H1 (cell line): ENCODE measurements around the gene CAP2. TPM values are rescaled to one million over a fixed set of nuclear protein-coding genes. Genes with fewer than 3 reads are reported as not detected.
A peak's percentile ranks its signal among the peaks of the same experiment; 100 is the strongest.

Experiments
- CTCF ChIA-PET: fragments of 300-600 bp; sonication (Branson Sonifier 250); formaldehyde crosslinking; loops from one replicate; lab custom pipeline; 2021; ENCODE audit not compliant: partially characterized antibody; lab: Charles Lee
- POLR2A ChIA-PET: fragments of 300-600 bp; sonication (Branson Sonifier 250); formaldehyde crosslinking; loops from one replicate; lab custom pipeline; 2021; ENCODE audit warnings: inconsistent platforms; ENCODE audit not compliant: partially characterized antibody; lab: Charles Lee
- DNase-seq, 2 experiments: peaks; one replicate each; pipeline versions ENCODE4 v3.0.0 to v3.0.0-alpha.2; 2010 to 2022; ENCODE audit warnings: low spot score in 2 of 2, low read depth in 1 of 2, mixed read lengths in 1 of 2
- FAIRE-seq: peaks from 2 replicates; lab custom pipeline; 2011; peaks lifted over from hg19 to GRCh38; lab: Jason Lieb, UNC
- H2AFZ ChIP-seq: 2 replicates; pipeline ENCODE4 v1.8.1; 2012; ENCODE audit warnings: low read length, inconsistent platforms
- H2AK5ac ChIP-seq: 2 replicates; pipeline ENCODE4 v1.6.1; 2013; ENCODE audit warnings: low read depth, low read length
- H2BK120ac ChIP-seq: replicated peaks from 2 replicates; pipeline ENCODE3; 2013; ENCODE audit warnings: low read depth, low read length, inconsistent platforms
- H2BK12ac ChIP-seq: 2 replicates; pipeline ENCODE4 v1.6.1; 2013; ENCODE audit warnings: low read depth, low read length
- H2BK15ac ChIP-seq: 2 replicates; pipeline ENCODE4 v1.6.1; 2013; ENCODE audit warnings: low read length
- H2BK20ac ChIP-seq: 2 replicates; pipeline ENCODE4 v1.6.1; 2013; ENCODE audit warnings: low read length
- H2BK5ac ChIP-seq: 2 replicates; pipeline ENCODE4 v1.6.1; 2013; ENCODE audit warnings: low read depth, low read length
- H3K14ac ChIP-seq: 2 replicates; pipeline ENCODE4 v1.6.1; 2013; ENCODE audit warnings: inconsistent platforms; ENCODE audit not compliant: insufficient read length
- H3K18ac ChIP-seq: 2 replicates; pipeline ENCODE4 v1.6.1; 2013; ENCODE audit warnings: low read length; ENCODE audit errors: extremely low read depth
- H3K23ac ChIP-seq: 2 replicates; pipeline ENCODE4 v1.6.1; 2013; ENCODE audit warnings: inconsistent platforms; ENCODE audit not compliant: insufficient read length
- H3K23me2 ChIP-seq: 2 replicates; pipeline ENCODE4 v1.6.1; 2013; ENCODE audit warnings: low read depth, low read length
- H3K27ac ChIP-seq: 2 replicates; pipeline ENCODE4 v1.6.1; 2011; ENCODE audit warnings: low read depth, low read length, inconsistent platforms
- H3K27me3 ChIP-seq, 4 experiments: replicated peaks in 1 of 4; 1 replicate in 1 of 4; 2 replicates in 3 of 4; pipeline versions ENCODE4 v1.6.1 to v1.8.1; 2011 to 2013; ENCODE audit warnings: low read length in 3 of 4, mild to moderate bottlenecking in 3 of 4, inconsistent platforms in 2 of 4, mixed read lengths in 2 of 4, moderate library complexity in 1 of 4; ENCODE audit not compliant: control insufficient read depth in 3 of 4, insufficient read depth in 3 of 4; ENCODE audit errors: extremely low read depth in 1 of 4
- H3K36me3 ChIP-seq, 4 experiments: 2 replicates each; pipeline versions ENCODE4 v1.6.1 to v1.8.1; 2011 to 2013; ENCODE audit warnings: mild to moderate bottlenecking in 4 of 4, low read length in 3 of 4, moderate library complexity in 2 of 4, control low read depth in 1 of 4, inconsistent platforms in 1 of 4; ENCODE audit not compliant: insufficient read depth in 4 of 4, control insufficient read depth in 2 of 4
- H3K4ac ChIP-seq: replicated peaks from 2 replicates; pipeline ENCODE3; 2013; ENCODE audit warnings: low read length, low read depth, mixed read lengths, inconsistent platforms; ENCODE audit not compliant: insufficient read length
- H3K4me1 ChIP-seq, 4 experiments: replicated peaks in 1 of 4; 1 replicate in 1 of 4; 2 replicates in 3 of 4; pipeline versions ENCODE4 v1.6.1 to v1.8.1; 2011 to 2013; ENCODE audit warnings: low read length in 3 of 4, inconsistent platforms in 2 of 4, mixed read lengths in 1 of 4; ENCODE audit not compliant: insufficient read depth in 4 of 4, control insufficient read depth in 3 of 4
- H3K4me2 ChIP-seq, 2 experiments: 2 replicates each; pipeline versions ENCODE4 v1.6.1 to v1.8.1; 2011 to 2013; ENCODE audit warnings: low read depth in 2 of 2, low read length in 2 of 2, control low read depth in 1 of 2, inconsistent platforms in 1 of 2, mild to moderate bottlenecking in 1 of 2; ENCODE audit not compliant: insufficient read depth in 1 of 2
- H3K4me3 ChIP-seq, 4 experiments: fragments of 200-600, 300-600 bp in 1 of 4; sonication (generic), shearing (Covaris generic), sonication (Bioruptor Twin) in 1 of 4; 2 replicates each; pipeline versions ENCODE4 v1.5.1 to v1.8.1; 2011 to 2016; ENCODE audit warnings: low read length in 4 of 4, low read depth in 3 of 4, control low read depth in 2 of 4, inconsistent platforms in 2 of 4, mild to moderate bottlenecking in 2 of 4, mixed read lengths in 1 of 4, moderate library complexity in 1 of 4; ENCODE audit not compliant: insufficient read depth in 2 of 4; ENCODE audit errors: extremely low read depth in 1 of 4
- H3K56ac ChIP-seq: replicated peaks from 2 replicates; pipeline ENCODE3; 2013; ENCODE audit warnings: low read depth, mild to moderate bottlenecking, mixed read lengths, low read length, inconsistent platforms; ENCODE audit not compliant: insufficient read length
- H3K79me1 ChIP-seq: 2 replicates; pipeline ENCODE4 v1.6.1; 2013; ENCODE audit warnings: low read depth, low read length, control low read depth
- H3K79me2 ChIP-seq, 2 experiments: 2 replicates each; pipeline versions ENCODE4 v1.6.1 to v1.8.1; 2012 to 2013; ENCODE audit warnings: low read length in 2 of 2, mild to moderate bottlenecking in 2 of 2, inconsistent platforms in 1 of 2; ENCODE audit not compliant: insufficient read depth in 2 of 2, control insufficient read depth in 1 of 2
- H3K9ac ChIP-seq, 4 experiments: replicated peaks in 1 of 4; 1 replicate in 1 of 4; 2 replicates in 3 of 4; pipeline versions ENCODE4 v1.6.1 to v1.8.1; 2011 to 2013; ENCODE audit warnings: low read depth in 3 of 4, low read length in 3 of 4, control low read depth in 2 of 4, mild to moderate bottlenecking in 2 of 4, moderate library complexity in 2 of 4, inconsistent platforms in 1 of 4; ENCODE audit errors: extremely low read depth in 1 of 4
- H3K9me3 ChIP-seq, 2 experiments: 2 replicates each; pipeline versions ENCODE4 v1.6.1 to v1.8.1; 2012 to 2013; ENCODE audit warnings: mild to moderate bottlenecking in 2 of 2, moderate library complexity in 2 of 2, control low read depth in 1 of 2, inconsistent platforms in 1 of 2, low read depth in 1 of 2, low read length in 1 of 2, mixed read lengths in 1 of 2; ENCODE audit not compliant: insufficient read depth in 2 of 2
- H4K20me1 ChIP-seq, 2 experiments: replicated peaks in 1 of 2; 2 replicates each; pipeline versions ENCODE3 to v1.8.1; 2011 to 2013; ENCODE audit warnings: inconsistent platforms in 2 of 2, low read length in 2 of 2, mild to moderate bottlenecking in 1 of 2; ENCODE audit not compliant: insufficient read depth in 2 of 2, control insufficient read depth in 1 of 2
- H4K5ac ChIP-seq: 2 replicates; pipeline ENCODE4 v1.6.1; 2013; ENCODE audit warnings: low read length, low read depth, mixed read lengths, inconsistent platforms; ENCODE audit not compliant: insufficient read length
- H4K8ac ChIP-seq: 2 replicates; pipeline ENCODE4 v1.8.0; 2013; ENCODE audit warnings: mild to moderate bottlenecking, moderate library complexity, low read length, inconsistent platforms; ENCODE audit not compliant: insufficient read depth; ENCODE audit errors: extremely low read depth
- H4K91ac ChIP-seq: replicated peaks from 2 replicates; pipeline ENCODE3; 2013; ENCODE audit warnings: low read length, mixed read lengths, inconsistent platforms; ENCODE audit not compliant: insufficient read length
- BACH1 ChIP-seq: IDR thresholded peaks from 2 replicates; pipeline ENCODE4 v1.6.1; 2012; ENCODE audit warnings: low read length, improper control_type of control experiment
- JUN ChIP-seq: IDR thresholded peaks from 2 replicates; pipeline ENCODE4 v1.6.1; 2011; ENCODE audit warnings: low read depth, mild to moderate bottlenecking, improper control_type of control experiment, low read length
- JUND ChIP-seq: IDR thresholded peaks from 2 replicates; pipeline ENCODE4 v1.6.1; 2011; ENCODE audit warnings: mild to moderate bottlenecking, improper control_type of control experiment, low read length
- KDM5A ChIP-seq: fragments of 200-600 bp; IDR thresholded peaks from 2 replicates; pipeline ENCODE4 v1.7.1; 2012; ENCODE audit warnings: mild to moderate bottlenecking, low read length, inconsistent platforms, mixed read lengths
- POLR2AphosphoS5 ChIP-seq: IDR thresholded peaks from 2 replicates; pipeline ENCODE4 v1.6.1; 2011; ENCODE audit warnings: low read depth, low read length
- RAD21 ChIP-seq, 2 experiments: IDR thresholded peaks in 1 of 2; conservative IDR thresholded peaks in 1 of 2; 2 replicates each; pipeline ENCODE4 v1.6.1; 2011; ENCODE audit warnings: low read depth in 2 of 2, low read length in 2 of 2, improper control_type of control experiment in 1 of 2, inconsistent platforms in 1 of 2, mild to moderate bottlenecking in 1 of 2, moderate library complexity in 1 of 2
- RBBP5 ChIP-seq: IDR thresholded peaks from 2 replicates; pipeline ENCODE4 v1.7.1; 2012; ENCODE audit warnings: low read depth, mild to moderate bottlenecking, inconsistent platforms, low read length, moderate library complexity, borderline replicate concordance
- SIRT6 ChIP-seq: IDR thresholded peaks from one replicate; pipeline ENCODE4 v1.7.1; 2012; ENCODE audit warnings: low read length, inconsistent platforms
- SP2 ChIP-seq: IDR thresholded peaks from 2 replicates; pipeline ENCODE4 v1.6.1; 2012; ENCODE audit warnings: mild to moderate bottlenecking, low read length, inconsistent platforms
- SRF ChIP-seq: IDR thresholded peaks from 2 replicates; pipeline ENCODE4 v1.6.1; 2011; ENCODE audit warnings: mild to moderate bottlenecking, low read depth, low read length, moderate library complexity
- TBP ChIP-seq: IDR thresholded peaks from 2 replicates; pipeline ENCODE4 v1.6.1; 2011; ENCODE audit warnings: low read depth, low read length, improper control_type of control experiment
- WGBS, 2 experiments: shearing (Covaris generic) in 1 of 2; methylation state at CpG; one replicate each; pipeline versions ENCODE4 v1.1.6 to v1.1.7; 2013 to 2015; ENCODE audit warnings: low lambda C conversion rate in 2 of 2, mixed read lengths in 2 of 2, inconsistent platforms in 1 of 2, low coverage in 1 of 2, missing lambda C conversion rate in 1 of 2; ENCODE audit not compliant: insufficient replicate concordance in 2 of 2, insufficient coverage in 1 of 2, insufficient read length in 1 of 2; ENCODE audit errors: extremely low coverage in 1 of 2, missing lambda C conversion rate in 1 of 2; 5-methylcytosine and 5-hydroxymethylcytosine counted together
- polyA plus RNA-seq, 7 experiments: library from polyadenylated mRNA; depleted of rRNA in 3 of 7; stranded (reverse) in 5 of 7; unstranded in 2 of 7; fragments of >200 nt in 5 of 7; fragments of 200-250 nt in 2 of 7; gene quantifications; 1 replicate in 5 of 7; 2 replicates in 1 of 7; 4 replicates in 1 of 7; pipeline versions ENCODE4 v1.2.1 to v1.2.3, GENCODE V29; 2011 to 2013; ENCODE audit warnings: missing spikeins in 2 of 7, mixed read lengths in 2 of 7
- total RNA-seq: library from RNA; stranded (reverse); fragmentation: NEBNext Ultra II Directional; extraction: Animal tissue kit (Norgen Biotek cat#: 25700); gene quantifications from 2 replicates; pipeline ENCODE4 v1.2.1, GENCODE V29; 2021
- TF ChIP-seq, protein P1 (sequence below), 3 experiments: IDR thresholded peaks; 1 replicate in 2 of 3; 2 replicates in 1 of 3; pipeline versions ENCODE4 v1.5.1 to v1.6.1; 2011; ENCODE audit warnings: low read length in 3 of 3, mild to moderate bottlenecking in 3 of 3, inconsistent platforms in 2 of 3, low read depth in 1 of 3, moderate library complexity in 1 of 3; ENCODE audit not compliant: insufficient read depth in 1 of 3; ENCODE audit errors: control extremely low read depth in 1 of 3

The CAP2 gene
- total and polyA plus RNA-seq, 2 of the 8 experiments (the other 6 are each of a cell fraction or from before 2014, with no cell fraction given): 7.2 to 10.0 TPM

DNA sequence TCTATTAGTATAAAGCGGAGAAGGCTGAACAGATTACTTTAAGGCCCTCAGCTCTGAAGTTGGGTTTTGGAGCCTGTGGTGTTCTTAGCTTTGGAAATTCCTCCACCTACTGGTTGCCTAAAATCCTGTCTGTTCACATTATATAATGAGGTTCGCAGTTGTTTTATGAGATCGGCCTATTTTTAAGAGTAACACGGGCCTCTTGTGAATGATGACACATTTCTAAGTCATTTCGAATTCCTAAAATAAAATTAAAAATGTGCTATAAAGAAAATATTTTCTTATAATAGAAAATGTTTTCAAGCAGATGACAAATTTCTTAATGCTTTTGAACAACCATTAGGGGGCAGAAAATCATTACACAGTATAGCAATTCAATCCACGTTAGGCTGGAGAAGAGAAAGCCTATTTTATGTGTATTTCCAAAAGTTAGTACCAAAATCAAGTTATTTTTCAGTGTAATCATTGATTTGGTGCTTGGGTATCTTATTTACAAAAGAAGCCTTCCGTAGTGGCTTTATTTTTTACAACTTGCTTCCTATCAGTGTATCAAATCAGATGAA is 190.9 kb downstream of the CAP2 start:
- H3K9me3 ChIP-seq: no peaks in the 10 kb centered on the region; a peak in 1 of 4 replicates
- H3K27ac ChIP-seq: no peak overlapping the region
- no peak overlapping the region for H2BK12ac ChIP-seq
- no peaks in the 10 kb centered on the region for H3K79me1 ChIP-seq
- no peak overlapping the region for H3K14ac ChIP-seq
- peaks cover 3% of the 10 kb centered on the region; the same call in 1 of the 2 replicates for H3K23me2 ChIP-seq
- no peak overlapping the region for H2BK20ac ChIP-seq
- H2BK120ac ChIP-seq: no peak overlapping the region
- H3K4me1 ChIP-seq: no peaks in the 10 kb centered on the region
- no peak overlapping the region for H3K9ac ChIP-seq
- H3K36me3 ChIP-seq: no peaks in the 10 kb centered on the region
- DNase-seq (no peak), FAIRE-seq (peak; percentile 55)
- no peaks in the 10 kb centered on the region for H3K79me2 ChIP-seq
- no peak overlapping the region for H4K5ac ChIP-seq
- no peak overlapping the region for H4K91ac ChIP-seq
- H4K8ac ChIP-seq: no peak overlapping the region
- no peak overlapping the region for H3K56ac ChIP-seq
- no peak overlapping the region for H2BK5ac ChIP-seq
- H3K27me3 ChIP-seq: no peaks in the 10 kb centered on the region; a peak in 1 of 7 replicates
- CTCF ChIA-PET: interaction anchor here (0.6 to 2.8 kb wide), 39 partner anchors 9 to 529 kb away, joined by 3 to 15 read pairs (median 3); partner anchors contain the start of gene FAM8A1
- H3K4me2 ChIP-seq: no peak overlapping the region
- no peaks in the 10 kb centered on the region for H4K20me1 ChIP-seq
- H3K4me3 ChIP-seq: no peak overlapping the region
- H3K4ac ChIP-seq: no peak overlapping the region
- H2AK5ac ChIP-seq: no peak overlapping the region
- POLR2A ChIA-PET: no interaction called here
- H2AFZ ChIP-seq: no peak overlapping the region
- H3K18ac ChIP-seq: no peak overlapping the region
- H2BK15ac ChIP-seq: no peak overlapping the region
- no peak overlapping the region for H3K23ac ChIP-seq
- 46% methylated on average over 7 of the region's 7 CpGs; no CpG with 5 or more reads in 1 of the 2 experiments for WGBS, 2 experiments
- TF ChIP-seq SIRT6: no peak
- TF ChIP-seq RAD21 (IDR thresholded peaks at IDR 0.05 in 1 of 2, conservative IDR thresholded peaks at IDR 0.05 in 1 of 2; ENCODE audit: low read depth in 2 of 2, low read length in 2 of 2): peak; percentile 88 to 92
- TF ChIP-seq KDM5A: no peak
- no peak for TF ChIP-seq BACH1
- no peak for TF ChIP-seq SRF
- no peak for TF ChIP-seq JUND
- no peak for TF ChIP-seq SP2
- TF ChIP-seq TBP: no peak
- TF ChIP-seq, protein P1, sequence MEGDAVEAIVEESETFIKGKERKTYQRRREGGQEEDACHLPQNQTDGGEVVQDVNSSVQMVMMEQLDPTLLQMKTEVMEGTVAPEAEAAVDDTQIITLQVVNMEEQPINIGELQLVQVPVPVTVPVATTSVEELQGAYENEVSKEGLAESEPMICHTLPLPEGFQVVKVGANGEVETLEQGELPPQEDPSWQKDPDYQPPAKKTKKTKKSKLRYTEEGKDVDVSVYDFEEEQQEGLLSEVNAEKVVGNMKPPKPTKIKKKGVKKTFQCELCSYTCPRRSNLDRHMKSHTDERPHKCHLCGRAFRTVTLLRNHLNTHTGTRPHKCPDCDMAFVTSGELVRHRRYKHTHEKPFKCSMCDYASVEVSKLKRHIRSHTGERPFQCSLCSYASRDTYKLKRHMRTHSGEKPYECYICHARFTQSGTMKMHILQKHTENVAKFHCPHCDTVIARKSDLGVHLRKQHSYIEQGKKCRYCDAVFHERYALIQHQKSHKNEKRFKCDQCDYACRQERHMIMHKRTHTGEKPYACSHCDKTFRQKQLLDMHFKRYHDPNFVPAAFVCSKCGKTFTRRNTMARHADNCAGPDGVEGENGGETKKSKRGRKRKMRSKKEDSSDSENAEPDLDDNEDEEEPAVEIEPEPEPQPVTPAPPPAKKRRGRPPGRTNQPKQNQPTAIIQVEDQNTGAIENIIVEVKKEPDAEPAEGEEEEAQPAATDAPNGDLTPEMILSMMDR (IDR thresholded peaks at IDR 0.05; ENCODE audit: control extremely low read depth in 1 of 3, insufficient read depth in 1 of 3, low read depth in 1 of 3, low read length in 3 of 3): peak in 2 of 3 experiments; percentile 55 to 84; a peak in 3 of 4 replicates
- TF ChIP-seq JUN: no peak
- no peak for TF ChIP-seq POLR2AphosphoS5
- TF ChIP-seq RBBP5: no peak
